COLO668 (cell line): ENCODE measurements around the gene RGSL1.
A peak's percentile ranks its signal among the peaks of the same experiment; 100 is the strongest.

ENCODE experiments used
- DNase-seq: peaks from one replicate; lab custom pipeline; 2025; ENCODE audit not compliant: unreplicated experiment; lab: John Stamatoyannopoulos, UW

The RGSL1 gene

DNA sequence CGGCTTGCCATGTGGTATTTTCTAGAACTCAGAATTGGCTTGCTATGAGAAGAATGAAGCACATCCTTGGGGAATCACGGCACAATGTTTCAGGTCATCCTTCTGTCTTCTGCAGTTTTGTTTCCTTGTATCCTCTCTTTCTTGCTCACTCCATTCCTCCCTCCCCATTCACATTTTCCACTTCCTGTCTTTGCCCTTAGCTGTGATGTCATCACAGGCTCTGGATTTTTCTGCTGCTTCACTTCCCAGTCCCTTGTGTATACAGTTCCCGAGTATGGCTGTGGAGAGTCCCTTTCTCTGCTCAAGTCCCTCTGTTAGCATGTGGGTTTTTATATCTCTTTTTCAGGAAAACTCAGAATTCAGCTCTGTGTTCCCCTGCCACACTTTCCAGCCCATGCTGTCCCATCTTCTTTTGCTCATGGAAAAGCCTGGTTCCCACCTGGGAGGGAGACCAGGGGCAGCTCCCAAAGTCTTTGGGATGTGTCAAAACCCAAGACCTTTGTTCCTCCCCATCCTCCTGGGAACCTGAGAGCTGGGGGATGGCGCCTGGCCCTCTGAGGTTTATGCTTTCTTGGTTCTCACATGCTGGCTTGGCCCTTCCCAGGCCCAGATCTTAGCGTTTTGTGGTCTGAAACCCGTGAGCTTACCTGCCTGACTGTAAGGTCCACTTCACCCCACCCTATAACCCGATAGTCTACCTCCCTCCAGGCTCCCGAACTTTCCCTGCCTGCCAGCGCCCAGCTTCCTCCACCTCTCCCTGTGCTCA lies 159.1 kb downstream of the RGSL1 start:
- peak; percentile 50 for DNase-seq
